ENCODE measurements around the gene ATP6V1G1. TPM values are rescaled to one million over a fixed set of nuclear protein-coding genes. Genes with fewer than 3 reads are reported as not detected.

The ATP6V1G1 gene
- polyA plus RNA-seq, 1 experiment = 89.2 TPM

DNA sequence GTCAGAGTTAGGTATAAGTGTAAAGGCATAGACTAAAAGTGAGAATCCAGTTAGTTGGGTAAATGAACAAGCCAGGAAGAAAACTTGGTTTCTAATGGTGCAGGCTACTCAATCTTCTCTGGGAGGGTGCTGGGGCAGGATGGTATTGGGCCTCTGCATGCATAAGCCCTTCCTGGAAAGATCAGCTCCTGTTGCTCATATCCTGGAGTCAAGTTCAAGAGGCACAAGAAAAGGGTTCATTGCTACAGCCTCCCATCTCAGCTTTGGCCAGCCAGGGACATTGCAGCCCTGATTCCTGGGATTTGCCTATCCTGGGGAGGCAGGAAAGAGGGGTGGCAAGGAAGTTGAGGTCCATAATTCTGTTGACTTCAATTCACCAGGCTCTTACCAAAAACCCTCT is 40.7 kb upstream of the ATP6V1G1 start:
- no peak for DNase-seq (ENCODE audit: low read depth)
- Histone ChIP-seq H3K27me3 (ENCODE audit: control insufficient read depth, insufficient read depth, low read length) (peaks cover 3% of the 10 kb centered on the region), H3K4me3 (ENCODE audit: low read depth, low read length) (no peak overlapping the region), H3K36me3 (ENCODE audit: control insufficient read depth, insufficient read depth, low read length) (no peaks in the 10 kb centered on the region)
- ChIA-PET POLR2A (no interaction called here), CTCF (no interaction called here)
- TF ChIP-seq, protein P1, sequence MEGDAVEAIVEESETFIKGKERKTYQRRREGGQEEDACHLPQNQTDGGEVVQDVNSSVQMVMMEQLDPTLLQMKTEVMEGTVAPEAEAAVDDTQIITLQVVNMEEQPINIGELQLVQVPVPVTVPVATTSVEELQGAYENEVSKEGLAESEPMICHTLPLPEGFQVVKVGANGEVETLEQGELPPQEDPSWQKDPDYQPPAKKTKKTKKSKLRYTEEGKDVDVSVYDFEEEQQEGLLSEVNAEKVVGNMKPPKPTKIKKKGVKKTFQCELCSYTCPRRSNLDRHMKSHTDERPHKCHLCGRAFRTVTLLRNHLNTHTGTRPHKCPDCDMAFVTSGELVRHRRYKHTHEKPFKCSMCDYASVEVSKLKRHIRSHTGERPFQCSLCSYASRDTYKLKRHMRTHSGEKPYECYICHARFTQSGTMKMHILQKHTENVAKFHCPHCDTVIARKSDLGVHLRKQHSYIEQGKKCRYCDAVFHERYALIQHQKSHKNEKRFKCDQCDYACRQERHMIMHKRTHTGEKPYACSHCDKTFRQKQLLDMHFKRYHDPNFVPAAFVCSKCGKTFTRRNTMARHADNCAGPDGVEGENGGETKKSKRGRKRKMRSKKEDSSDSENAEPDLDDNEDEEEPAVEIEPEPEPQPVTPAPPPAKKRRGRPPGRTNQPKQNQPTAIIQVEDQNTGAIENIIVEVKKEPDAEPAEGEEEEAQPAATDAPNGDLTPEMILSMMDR (IDR thresholded peaks at IDR 0.05; ENCODE audit: insufficient read depth, low read depth, low read length) = no peak

DNA sequence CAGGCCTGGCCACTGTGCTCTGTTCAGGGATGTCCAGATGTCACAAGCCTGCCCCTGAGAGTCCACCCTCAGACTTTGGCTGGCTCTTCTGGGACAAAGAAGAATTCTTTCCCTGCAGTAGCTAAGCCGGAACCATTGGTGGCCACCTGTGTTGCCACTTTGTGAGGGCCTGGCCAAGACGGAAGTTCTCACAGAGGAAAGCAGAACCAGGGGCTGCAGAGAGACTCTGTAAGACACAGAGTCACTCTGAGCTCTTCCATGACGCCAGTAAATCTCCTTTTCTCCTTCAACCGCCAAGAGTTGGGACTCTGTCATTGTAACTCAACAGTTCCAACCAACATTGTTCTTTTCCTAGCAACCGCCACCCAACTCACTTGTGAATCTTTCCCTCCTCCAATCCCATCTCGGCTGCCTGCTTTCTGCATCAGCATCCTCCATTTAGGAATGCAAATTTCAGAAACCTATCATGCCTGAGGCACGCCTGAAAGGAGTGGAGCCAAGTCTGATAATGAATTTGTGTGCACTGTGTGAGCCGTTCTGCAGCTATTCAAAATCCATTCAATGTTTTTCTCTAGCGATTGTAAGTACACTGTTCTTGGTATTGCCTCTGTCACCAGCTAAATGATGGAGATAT is 37.8 kb upstream of the ATP6V1G1 start:
- POLR2A ChIA-PET = no interaction called here
- CTCF ChIA-PET = interaction anchor here (1.9 kb wide), 1 partner anchor 12 kb away, joined by 7 read pairs; no protein-coding TSS in a partner anchor
- Histone ChIP-seq H3K27me3 (ENCODE audit: control insufficient read depth, insufficient read depth, low read length) (no peaks in the 10 kb centered on the region; the same call in none of the 2 replicates), H3K4me3 (ENCODE audit: low read depth, low read length) (no peak overlapping the region), H3K36me3 (ENCODE audit: control insufficient read depth, insufficient read depth, low read length) (no peaks in the 10 kb centered on the region)
- TF ChIP-seq, protein P1 (IDR thresholded peaks at IDR 0.05; ENCODE audit: insufficient read depth, low read depth, low read length) = no peak
- no peak for DNase-seq (ENCODE audit: low read depth)

DNA sequence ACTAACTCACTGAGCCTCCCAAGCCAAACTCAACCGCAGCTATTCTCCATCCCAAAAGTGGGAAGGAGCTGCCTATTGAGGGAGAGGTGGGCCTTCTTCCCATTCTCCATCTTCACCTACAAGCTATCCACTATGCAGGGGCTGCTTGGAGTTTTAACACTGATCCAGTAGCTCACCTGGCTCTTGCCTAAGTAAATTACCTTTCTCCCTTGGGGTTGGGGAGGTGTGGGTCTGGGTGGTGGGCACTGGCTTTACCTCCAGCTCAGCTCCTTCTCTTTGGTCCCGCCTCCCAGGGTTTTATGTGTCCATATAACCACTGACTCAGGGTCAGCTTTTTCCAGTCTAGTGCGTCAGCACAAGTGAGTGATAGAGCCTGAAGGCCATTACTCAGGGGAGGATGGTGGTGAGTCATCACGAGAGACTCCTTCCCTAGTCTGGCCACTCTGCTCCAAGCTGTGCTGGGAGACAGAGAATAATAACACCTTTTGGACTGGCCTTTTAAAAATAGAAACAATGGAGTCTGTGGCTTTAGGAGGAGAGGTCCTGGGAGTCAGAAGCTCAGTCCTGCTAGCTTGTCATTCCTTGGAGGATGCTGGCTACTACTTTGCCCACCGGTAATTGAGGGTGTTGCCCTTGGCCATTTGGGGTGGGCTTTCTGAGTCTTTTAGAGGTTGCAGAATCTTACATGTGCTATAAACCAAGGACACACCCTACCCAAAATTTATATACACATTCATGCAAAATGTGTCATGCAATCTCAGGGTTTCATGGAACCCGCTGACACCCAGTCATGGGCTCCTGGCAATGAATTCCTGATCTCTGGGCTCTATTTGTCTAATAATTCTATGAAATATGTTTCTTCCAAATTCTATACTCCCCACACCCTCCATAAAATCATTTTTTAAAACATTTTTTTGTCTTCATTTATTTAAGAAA is 35.6 kb upstream of the ATP6V1G1 start:
- CTCF ChIA-PET = no interaction called here
- Histone ChIP-seq H3K36me3 (ENCODE audit: control insufficient read depth, insufficient read depth, low read length) (no peaks in the 10 kb centered on the region), H3K4me3 (ENCODE audit: low read depth, low read length) (no peak overlapping the region), H3K27me3 (ENCODE audit: control insufficient read depth, insufficient read depth, low read length) (no peaks in the 10 kb centered on the region)
- TF ChIP-seq, protein P1 (IDR thresholded peaks at IDR 0.05; ENCODE audit: insufficient read depth, low read depth, low read length) = no peak
- POLR2A ChIA-PET = no interaction called here
- DNase-seq (ENCODE audit: low read depth) = peak; percentile 90

DNA sequence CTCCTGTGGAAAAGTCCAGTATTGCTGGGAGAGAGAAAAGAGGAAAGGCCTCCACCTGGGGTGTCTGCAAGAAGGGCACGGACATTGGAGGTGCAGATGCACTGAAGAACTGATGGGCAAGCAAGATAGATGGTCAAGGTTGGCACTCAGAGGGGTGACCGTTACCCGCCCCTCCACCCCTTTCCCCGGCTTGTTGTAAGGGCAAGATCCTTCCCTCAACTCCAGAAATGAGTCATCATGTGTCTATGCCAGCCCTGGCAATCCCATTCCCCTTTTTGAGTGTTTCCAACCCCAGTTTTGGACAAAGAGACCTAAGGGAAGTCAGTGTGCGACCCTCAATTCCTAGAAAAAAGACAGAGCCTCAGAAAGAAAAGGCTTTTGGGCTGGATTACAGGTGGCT is 34.9 kb upstream of the ATP6V1G1 start:
- POLR2A ChIA-PET = no interaction called here

DNA sequence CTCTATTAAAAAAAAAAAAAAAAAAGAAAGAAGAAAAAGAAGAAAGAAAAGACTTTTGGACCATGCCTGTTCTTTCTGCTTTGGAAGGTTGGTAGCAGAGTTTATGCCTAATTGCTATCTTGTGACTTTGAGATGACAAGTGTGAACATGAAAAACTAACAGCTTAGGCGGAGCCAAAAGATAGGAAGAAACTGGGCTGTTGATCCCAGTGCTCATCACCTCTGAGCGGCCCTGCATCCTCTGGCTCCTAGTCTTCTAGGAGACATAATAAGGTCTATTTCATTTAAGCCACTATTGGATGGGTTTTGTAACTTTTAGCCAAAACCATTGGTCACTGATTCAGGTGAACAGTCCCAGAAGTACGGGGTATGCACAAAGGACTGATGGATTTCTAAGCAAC is 34.4 kb upstream of the ATP6V1G1 start:
- ChIA-PET CTCF (no interaction called here), POLR2A (no interaction called here)
- TF ChIP-seq, protein P1 (IDR thresholded peaks at IDR 0.05; ENCODE audit: insufficient read depth, low read depth, low read length) = no peak
- no peaks in the 10 kb centered on the region for H3K36me3 ChIP-seq (ENCODE audit: control insufficient read depth, insufficient read depth, low read length)
- H3K27me3 ChIP-seq (ENCODE audit: control insufficient read depth, insufficient read depth, low read length) = no peaks in the 10 kb centered on the region
- DNase-seq (ENCODE audit: low read depth) = no peak
- no peak overlapping the region for H3K4me3 ChIP-seq (ENCODE audit: low read depth, low read length)

More for the DNA sequence above, 34.9 kb upstream of the ATP6V1G1 start:
- Histone ChIP-seq H3K27me3 (ENCODE audit: control insufficient read depth, insufficient read depth, low read length) (no peaks in the 10 kb centered on the region), H3K36me3 (ENCODE audit: control insufficient read depth, insufficient read depth, low read length) (no peaks in the 10 kb centered on the region), H3K4me3 (ENCODE audit: low read depth, low read length) (no peak overlapping the region)
- DNase-seq (ENCODE audit: low read depth) = no peak
- TF ChIP-seq, protein P1 (IDR thresholded peaks at IDR 0.05; ENCODE audit: insufficient read depth, low read depth, low read length) = no peak
- CTCF ChIA-PET = no interaction called here
